Measurements from ENCODE around the gene SPHK1. TPM values are rescaled to one million over a fixed set of nuclear protein-coding genes. Genes with fewer than 3 reads are reported as not detected.

The SPHK1 gene, protein sequence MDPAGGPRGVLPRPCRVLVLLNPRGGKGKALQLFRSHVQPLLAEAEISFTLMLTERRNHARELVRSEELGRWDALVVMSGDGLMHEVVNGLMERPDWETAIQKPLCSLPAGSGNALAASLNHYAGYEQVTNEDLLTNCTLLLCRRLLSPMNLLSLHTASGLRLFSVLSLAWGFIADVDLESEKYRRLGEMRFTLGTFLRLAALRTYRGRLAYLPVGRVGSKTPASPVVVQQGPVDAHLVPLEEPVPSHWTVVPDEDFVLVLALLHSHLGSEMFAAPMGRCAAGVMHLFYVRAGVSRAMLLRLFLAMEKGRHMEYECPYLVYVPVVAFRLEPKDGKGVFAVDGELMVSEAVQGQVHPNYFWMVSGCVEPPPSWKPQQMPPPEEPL
- total RNA-seq = 129 and 141 TPM in 2 replicates

DNA sequence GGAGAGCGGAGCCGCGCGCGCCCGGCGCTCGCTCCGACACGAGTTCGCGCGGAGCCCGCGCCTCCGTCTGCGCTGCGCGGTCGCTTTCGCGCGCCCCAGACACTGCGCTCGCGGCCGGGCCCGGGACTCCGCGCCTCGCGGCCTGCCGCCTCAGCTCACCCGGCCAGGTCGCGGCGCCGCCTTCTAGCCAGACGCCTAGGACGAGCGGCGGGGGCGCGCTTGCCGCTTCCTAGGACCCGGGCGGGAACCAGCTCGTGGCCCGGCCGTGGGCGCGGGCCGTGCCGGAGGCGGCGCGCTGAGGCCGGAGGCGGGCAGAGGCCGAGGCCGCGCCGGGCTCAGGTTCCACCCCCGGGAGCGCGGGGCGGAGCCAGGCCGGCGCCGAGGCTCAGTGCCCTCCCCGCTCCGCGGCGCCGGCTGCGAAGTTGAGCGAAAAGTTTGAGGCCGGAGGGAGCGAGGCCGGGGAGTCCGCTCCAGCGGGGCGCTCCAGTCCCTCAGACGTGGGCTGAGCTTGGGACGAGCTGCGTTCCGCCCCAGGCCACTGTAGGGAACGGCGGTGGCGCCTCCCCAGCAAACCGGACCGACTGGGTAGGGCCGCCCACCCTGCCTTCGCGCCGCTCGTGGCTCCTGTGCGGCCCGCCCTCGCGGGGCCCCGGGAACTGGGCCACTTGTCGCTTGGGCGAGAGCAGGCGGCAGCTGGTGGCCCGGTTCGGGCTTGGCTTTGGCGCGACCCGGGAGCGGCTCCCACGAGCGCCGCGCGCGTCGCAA, at the start of gene SPHK1:
TSS of gene SPHK1 (plus strand) at position 388 of the 765 bp plus-strand sequence. CDS start 1,036 bp downstream, outside the sequence.

DNA sequence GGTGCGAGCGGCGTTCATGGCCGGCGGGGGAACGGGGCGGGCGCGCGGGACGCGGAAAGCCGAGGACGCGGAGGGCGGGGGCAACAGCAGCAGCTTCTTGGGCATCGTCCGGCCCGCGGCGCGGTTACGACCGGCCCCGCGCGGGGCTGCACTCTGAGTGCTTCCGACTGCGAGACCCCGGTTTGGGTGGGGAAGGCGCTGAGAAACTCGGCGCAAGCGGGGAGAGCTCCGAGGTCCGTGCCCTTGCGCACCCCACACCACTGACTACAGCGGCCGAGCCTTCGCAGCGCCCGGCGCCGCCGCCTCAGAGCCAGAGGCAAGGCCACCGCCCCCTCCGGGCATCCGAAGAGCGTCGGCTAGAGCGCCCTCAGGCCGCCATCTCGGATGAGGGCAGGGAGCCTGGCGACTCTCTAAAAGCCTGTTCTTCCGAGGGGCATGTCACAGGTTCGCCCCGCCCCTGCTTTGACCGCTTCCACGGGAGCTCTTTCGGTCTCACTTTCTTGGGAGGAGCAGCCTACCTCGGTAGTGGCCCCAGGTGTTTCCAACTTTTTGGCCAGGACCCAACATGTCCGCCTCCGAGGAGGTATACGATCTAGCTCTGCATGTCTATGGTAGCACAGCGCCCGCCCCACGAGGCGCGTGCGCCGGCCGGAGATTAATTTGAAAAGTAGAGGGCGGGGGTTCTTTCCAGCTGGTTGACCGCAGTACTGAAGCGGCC, 30.7 kb upstream of the SPHK1 start, which contains the start of gene PRPSAP1:
TSS of gene PRPSAP1 (minus strand) at position 318 of the 718 bp plus-strand sequence. CDS start at position 105, 213 bp downstream.

Other genes starting within 250 kb of the SPHK1 start
- gene FOXJ1, start 243.4 kb upstream of the SPHK1 start, total RNA-seq = 0.23 TPM in 1 of 2 replicates, not detected in the other
- 0.15 TPM in 1 of 2 replicates, not detected in the other for gene RNF157, start 144.1 kb upstream of the SPHK1 start, total RNA-seq
- gene UBALD2, start 119.3 kb upstream of the SPHK1 start, total RNA-seq = 16.0 and 20.7 TPM in 2 replicates
- 0.94 and 1.8 TPM in 2 replicates for gene QRICH2, start 76.3 kb upstream of the SPHK1 start, total RNA-seq
- gene PRPSAP1, start 30.7 kb upstream of the SPHK1 start, total RNA-seq = 37.3 and 45.4 TPM in 2 replicates
- 8.7 and 14.6 TPM in 2 replicates for gene UBE2O, start 68.5 kb downstream of the SPHK1 start, total RNA-seq
- not detected in 2 replicates for gene AANAT, start 83.0 kb downstream of the SPHK1 start, total RNA-seq
- 35.3 and 73.6 TPM in 2 replicates for gene RHBDF2, start 116.8 kb downstream of the SPHK1 start, total RNA-seq
- 44.7 and 52.3 TPM in 2 replicates for gene CYGB, start 153.1 kb downstream of the SPHK1 start, total RNA-seq
- 0.84 and 1.4 TPM in 2 replicates for gene PRCD, start 155.4 kb downstream of the SPHK1 start, total RNA-seq
- gene ST6GALNAC2, start 201.3 kb downstream of the SPHK1 start, total RNA-seq = 62.4 and 139 TPM in 2 replicates